ENCODE measurements around the gene PXK. TPM values are rescaled to one million over a fixed set of nuclear protein-coding genes. Genes with fewer than 3 reads are reported as not detected.
A peak's percentile ranks its signal among the peaks of the same experiment; 100 is the strongest.

The PXK gene
- total and polyA plus RNA-seq, 10 of the 15 experiments (the other 5 are each of a cell fraction or from before 2014, with no cell fraction given), result 8.4 to 38.0 (median 27.6) TPM

GRCh38 chr3:58464866-58465265, 132.2 kb downstream of the PXK start:
- Histone ChIP-seq H3K4me1 (ENCODE audit: control insufficient read depth, insufficient read depth, low read length) (no peaks in the 10 kb centered on the region), H3K27ac (ENCODE audit: control insufficient read depth, insufficient read depth) (no peak overlapping the region), H2AFZ (ENCODE audit: control insufficient read depth, low read depth, low read length) (no peak overlapping the region), H4K20me1 (ENCODE audit: control insufficient read depth, insufficient read depth) (no peaks in the 10 kb centered on the region), H3K36me3 (ENCODE audit: control insufficient read depth in 2 of 2, insufficient read depth in 2 of 2, low read length in 1 of 2) (no peaks in the 10 kb centered on the region), H3K27me3 (replicated peaks in 1 of 2; ENCODE audit: control insufficient read depth in 2 of 2, insufficient read depth in 2 of 2, low read length in 1 of 2) (no peaks in the 10 kb centered on the region), H3K79me2 (ENCODE audit: control insufficient read depth, insufficient read depth, low read length) (no peaks in the 10 kb centered on the region), H3K4me2 (ENCODE audit: control insufficient read depth, insufficient read depth) (no peak overlapping the region), H3K9me3 (replicated peaks; ENCODE audit: control insufficient read depth, insufficient read depth, low read length) (no peaks in the 10 kb centered on the region), H3K9ac (ENCODE audit: control insufficient read depth, insufficient read depth, low read length) (no peak overlapping the region), H3K4me3 (no peak overlapping the region)
- CTCF ChIA-PET, result interaction anchor here (1.1 to 1.8 kb wide), 6 partner anchors 16 to 159 kb away, joined by 3 to 12 read pairs (median 4); partner anchors contain the start of genes HTD2 and RPP14
- FAIRE-seq (no peak), ATAC-seq (peak; percentile 67), DNase-seq (ENCODE audit: low read depth, low spot score) (no peak)
- TF ChIP-seq BCLAF1 (IDR thresholded peaks at IDR 0.05) (no peak), CHD2 (IDR thresholded peaks at IDR 0.05; ENCODE audit: borderline replicate concordance, low read depth, low read length) (0 out of 2 replicates have a peak, but pooled peaks have one; percentile 44)
- WGBS (ENCODE audit: insufficient coverage, insufficient replicate concordance, low lambda C conversion rate, missing lambda C conversion rate), result 15% methylated on average over 3 of the region's 3 CpGs
- RAD21 ChIA-PET (ENCODE audit: unreplicated experiment), result no interaction called here
- POLR2A ChIA-PET, result no interaction called here
- no TSS peak for BruUV-seq (replicated peaks)
- SMC1A ChIA-PET (ENCODE audit: uncharacterized antibody, unreplicated experiment), result interaction anchor here (0.7 to 1.1 kb wide), 6 partner anchors 19 to 72 kb away, joined by 3 to 5 read pairs (median 3); partner anchors contain the start of gene ACOX2
- intact Hi-C loops (cut with micrococcal nuclease; ENCODE audit: unreplicated experiment), result no loop called here
- in situ Hi-C loops (cut with MboI), result no loop called here

- ATAC-seq, result no peak
- H4K20me1 ChIP-seq (ENCODE audit: control insufficient read depth, insufficient read depth), result no peaks in the 10 kb centered on the region
- RAD21 ChIA-PET (ENCODE audit: unreplicated experiment), result no interaction called here
- no peaks in the 10 kb centered on the region for H3K9me3 ChIP-seq (replicated peaks; ENCODE audit: control insufficient read depth, insufficient read depth, low read length)
- FAIRE-seq, result no peak
- in situ Hi-C loops (cut with MboI), result no loop called here
- WGBS (ENCODE audit: insufficient coverage, insufficient replicate concordance, low lambda C conversion rate, missing lambda C conversion rate), result 60% methylated on average over 4 of the region's 4 CpGs
- H3K4me3 ChIP-seq, result no peak overlapping the region
- H3K79me2 ChIP-seq (ENCODE audit: control insufficient read depth, insufficient read depth, low read length), result no peaks in the 10 kb centered on the region
- no peaks in the 10 kb centered on the region for H3K27me3 ChIP-seq (replicated peaks in 1 of 2; ENCODE audit: control insufficient read depth in 2 of 2, insufficient read depth in 2 of 2, low read length in 1 of 2)
- no TSS peak for BruUV-seq (replicated peaks)
- no peak for DNase-seq (ENCODE audit: low read depth, low spot score)
- POLR2A ChIA-PET, result no interaction called here
- no peak overlapping the region for H3K4me2 ChIP-seq (ENCODE audit: control insufficient read depth, insufficient read depth)
- SMC1A ChIA-PET (ENCODE audit: uncharacterized antibody, unreplicated experiment), result interaction anchor here (1.2 to 1.3 kb wide), 2 partner anchors 24 kb away, joined by 3 read pairs; no protein-coding TSS in a partner anchor
- H2AFZ ChIP-seq (ENCODE audit: control insufficient read depth, low read depth, low read length), result no peak overlapping the region
- no peaks in the 10 kb centered on the region for H3K36me3 ChIP-seq (ENCODE audit: control insufficient read depth in 2 of 2, insufficient read depth in 2 of 2, low read length in 1 of 2)
- H3K9ac ChIP-seq (ENCODE audit: control insufficient read depth, insufficient read depth, low read length), result no peak overlapping the region
- intact Hi-C loops (cut with micrococcal nuclease; ENCODE audit: unreplicated experiment), result no loop called here
- 0 out of 2 replicates have a peak, but pooled peaks cover 2% of the 10 kb centered on the region for H3K4me1 ChIP-seq (ENCODE audit: control insufficient read depth, insufficient read depth, low read length)
- H3K27ac ChIP-seq (ENCODE audit: control insufficient read depth, insufficient read depth), result no peak overlapping the region
- CTCF ChIA-PET, result interaction anchor here (0.6 kb wide), 2 partner anchors 51 to 125 kb away, joined by 3 to 4 read pairs; no protein-coding TSS in a partner anchor
- TF ChIP-seq ELK1 (IDR thresholded peaks at IDR 0.05; ENCODE audit: low read depth, low read length) (no peak), ZBTB4 (CRISPR knock-in tag; IDR thresholded peaks at IDR 0.05) (no peak), SIN3A (IDR thresholded peaks at IDR 0.05; ENCODE audit: low read depth, low read length) (no peak), BACH1 (IDR thresholded peaks at IDR 0.05; ENCODE audit: borderline replicate concordance) (no peak), CHD2 (IDR thresholded peaks at IDR 0.05; ENCODE audit: borderline replicate concordance, low read depth, low read length) (no peak), SUPT20H (IDR thresholded peaks at IDR 0.05; ENCODE audit: borderline replicate concordance, control insufficient read depth, low read depth, low read length) (no peak), TCF12 (IDR thresholded peaks at IDR 0.05; ENCODE audit: low read depth, low read length) (no peak)
Observed at GRCh38 chr3:58466899-58467563, 134.3 kb downstream of the PXK start.
